RWPE1 (cell line): ENCODE data around the gene RRP36.

Experiments used
- CTCF ChIA-PET: fragments of 350-600 bp; sonication (Branson Sonifier 250); formaldehyde crosslinking; extraction: SDS; loops from one replicate; lab custom pipeline; 2021; lab: Yijun Ruan, JAX
- POLR2A ChIA-PET: fragments of 400-600 bp; formaldehyde crosslinking; extraction: SDS; loops from one replicate; lab custom pipeline; 2020; ENCODE audit warnings: antibody characterized with exemption; ENCODE audit not compliant: low non-redundant PET; lab: Yijun Ruan, JAX
- DNase-seq: peaks from one replicate; pipeline ENCODE4 v3.0.0; 2012; ENCODE audit warnings: low spot score
- H3K27ac ChIP-seq: fragments of 450-650 bp; 2 replicates; pipeline ENCODE4 v1.5.1; 2017
- TF ChIP-seq, protein P1 (sequence below): fragments of 450-650 bp; conservative IDR thresholded peaks from 2 replicates; pipeline ENCODE4 v1.5.1; 2017; ENCODE audit warnings: low read depth, mild to moderate bottlenecking

Gene RRP36

DNA sequence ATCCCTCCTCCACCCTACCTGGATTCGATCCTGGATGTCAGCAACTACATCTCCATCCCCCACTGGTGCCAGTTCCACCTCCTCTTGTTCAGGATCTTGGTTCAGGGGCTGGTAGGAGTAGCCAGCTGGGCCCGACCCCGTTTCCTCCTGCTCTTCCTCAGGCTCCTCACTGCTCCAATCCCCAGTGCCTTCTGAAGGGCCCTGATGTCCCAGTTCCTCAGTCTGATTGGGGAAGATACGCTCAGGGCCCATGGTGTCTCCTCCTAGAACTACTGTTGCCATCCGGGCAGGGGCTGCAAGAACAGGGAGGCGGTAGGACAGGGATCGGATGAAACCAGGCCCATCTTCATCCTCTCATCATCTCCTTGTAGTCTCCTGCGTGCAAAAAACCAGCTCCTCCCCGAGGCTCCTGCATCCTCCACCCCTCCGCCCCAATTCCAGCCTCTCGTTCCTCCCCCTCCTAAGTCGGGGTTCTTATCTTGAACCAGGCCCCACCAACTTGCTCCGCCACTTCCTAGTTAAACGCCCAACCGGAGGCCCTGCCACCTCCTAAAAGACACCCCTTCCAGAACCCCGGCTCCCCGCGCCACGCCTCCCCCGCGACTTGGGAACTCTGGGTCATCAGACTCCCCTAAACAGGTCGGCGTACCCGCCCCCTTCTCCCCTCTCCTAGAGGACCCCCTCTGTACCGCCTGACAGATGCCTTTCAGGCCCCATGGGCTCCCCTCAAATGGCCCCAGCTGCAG, 8.2 kb upstream of the RRP36 start:
- H3K27ac ChIP-seq, result peak overlapping the region; percentile 78
- DNase-seq, result no peak
- POLR2A ChIA-PET, result interaction anchor here (0.5 to 1.7 kb wide), 3 partner anchors 10 to 29 kb away, joined by 3 to 4 read pairs (median 3); partner anchors contain the start of gene PPP2R5D
- TF ChIP-seq, protein P1, sequence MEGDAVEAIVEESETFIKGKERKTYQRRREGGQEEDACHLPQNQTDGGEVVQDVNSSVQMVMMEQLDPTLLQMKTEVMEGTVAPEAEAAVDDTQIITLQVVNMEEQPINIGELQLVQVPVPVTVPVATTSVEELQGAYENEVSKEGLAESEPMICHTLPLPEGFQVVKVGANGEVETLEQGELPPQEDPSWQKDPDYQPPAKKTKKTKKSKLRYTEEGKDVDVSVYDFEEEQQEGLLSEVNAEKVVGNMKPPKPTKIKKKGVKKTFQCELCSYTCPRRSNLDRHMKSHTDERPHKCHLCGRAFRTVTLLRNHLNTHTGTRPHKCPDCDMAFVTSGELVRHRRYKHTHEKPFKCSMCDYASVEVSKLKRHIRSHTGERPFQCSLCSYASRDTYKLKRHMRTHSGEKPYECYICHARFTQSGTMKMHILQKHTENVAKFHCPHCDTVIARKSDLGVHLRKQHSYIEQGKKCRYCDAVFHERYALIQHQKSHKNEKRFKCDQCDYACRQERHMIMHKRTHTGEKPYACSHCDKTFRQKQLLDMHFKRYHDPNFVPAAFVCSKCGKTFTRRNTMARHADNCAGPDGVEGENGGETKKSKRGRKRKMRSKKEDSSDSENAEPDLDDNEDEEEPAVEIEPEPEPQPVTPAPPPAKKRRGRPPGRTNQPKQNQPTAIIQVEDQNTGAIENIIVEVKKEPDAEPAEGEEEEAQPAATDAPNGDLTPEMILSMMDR, result no peak
- CTCF ChIA-PET, result interaction anchor here (0.5 kb wide), 1 partner anchor 18 kb away, joined by 3 read pairs; no protein-coding TSS in a partner anchor

DNA sequence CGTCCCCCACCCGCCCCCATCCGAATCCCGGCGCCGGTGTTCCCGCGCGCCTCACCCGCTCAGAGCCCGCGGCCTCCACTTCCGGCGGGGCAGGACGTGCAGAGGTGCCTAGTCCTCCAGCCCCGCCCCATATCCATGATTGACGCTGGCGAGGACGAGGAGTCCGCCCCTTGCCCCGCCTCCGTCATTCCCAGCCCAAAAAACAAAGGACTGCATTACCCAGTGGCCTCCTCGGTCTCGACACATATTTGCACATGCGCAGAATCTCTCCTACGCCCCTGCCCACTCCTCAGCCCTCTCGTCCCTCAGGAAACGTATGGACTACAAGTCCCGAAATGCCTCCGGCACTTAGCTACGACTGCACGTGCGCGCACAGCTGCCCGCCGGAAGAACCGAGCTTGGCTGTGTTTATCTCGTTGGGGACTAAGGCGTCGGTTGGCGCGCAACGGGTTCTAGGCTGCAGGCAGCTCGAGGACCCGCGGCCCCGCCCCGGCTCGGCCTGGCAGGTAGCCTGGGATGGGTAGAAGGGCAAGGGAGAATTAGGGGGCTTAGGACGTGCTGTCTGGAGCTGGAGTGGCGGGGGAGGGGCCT, 7.5 kb upstream of the RRP36 start, which contains the start of the genes KLHDC3 and MEA1:
TSS of gene KLHDC3 (plus strand) at position 407 of the 591 bp plus-strand sequence. CDS start 2,944 bp downstream, outside the sequence.
TSS of gene MEA1 (minus strand) at position 104 of the 591 bp plus-strand sequence. CDS start 133 bp downstream, outside the sequence.
- H3K27ac ChIP-seq, result peak within 1 kb of the TSS; percentile 78

DNA sequence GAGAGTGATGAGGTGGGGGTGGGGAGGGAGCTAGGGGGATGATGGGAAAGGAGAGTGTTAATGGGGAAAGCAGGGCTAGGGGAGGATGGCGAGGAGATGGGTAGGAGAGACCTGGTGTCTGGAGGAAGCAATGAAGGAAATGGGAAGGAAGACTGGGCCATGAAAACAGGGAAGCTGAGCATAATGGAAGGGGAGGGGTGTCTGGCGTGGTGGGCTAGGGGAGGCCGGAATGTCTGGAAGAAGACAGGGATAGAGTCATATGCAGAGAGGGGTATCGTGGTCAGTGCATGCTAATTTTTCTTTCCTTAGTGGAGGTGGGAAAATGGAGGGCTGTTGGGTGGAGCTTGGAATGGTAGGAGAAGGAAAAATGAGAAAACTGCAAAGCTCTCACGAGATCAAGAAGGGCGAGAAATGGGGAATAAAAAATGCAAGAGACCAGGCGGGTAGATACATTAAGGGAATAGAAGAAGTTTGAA, 7.0 kb upstream of the RRP36 start:
- H3K27ac ChIP-seq, result peak overlapping the region; percentile 78
- DNase-seq, result peak; percentile 26
- POLR2A ChIA-PET, result interaction anchor here (0.9 kb wide), 1 partner anchor 35 kb away, joined by 4 read pairs; the partner anchor contains the start of gene PEX6
- TF ChIP-seq, protein P1, result no peak
- CTCF ChIA-PET, result no interaction called here

More for the DNA sequence above, 7.5 kb upstream of the RRP36 start, which contains the start of the genes KLHDC3 and MEA1:
- DNase-seq, result peak; percentile 99
- CTCF ChIA-PET, result no interaction called here
- TF ChIP-seq, protein P1, result no peak
- POLR2A ChIA-PET, result interaction anchor here (0.6 to 1.7 kb wide), 3 partner anchors 22 to 35 kb away, joined by 3 to 4 read pairs (median 4); partner anchors contain the start of genes PEX6 and PPP2R5D

DNA sequence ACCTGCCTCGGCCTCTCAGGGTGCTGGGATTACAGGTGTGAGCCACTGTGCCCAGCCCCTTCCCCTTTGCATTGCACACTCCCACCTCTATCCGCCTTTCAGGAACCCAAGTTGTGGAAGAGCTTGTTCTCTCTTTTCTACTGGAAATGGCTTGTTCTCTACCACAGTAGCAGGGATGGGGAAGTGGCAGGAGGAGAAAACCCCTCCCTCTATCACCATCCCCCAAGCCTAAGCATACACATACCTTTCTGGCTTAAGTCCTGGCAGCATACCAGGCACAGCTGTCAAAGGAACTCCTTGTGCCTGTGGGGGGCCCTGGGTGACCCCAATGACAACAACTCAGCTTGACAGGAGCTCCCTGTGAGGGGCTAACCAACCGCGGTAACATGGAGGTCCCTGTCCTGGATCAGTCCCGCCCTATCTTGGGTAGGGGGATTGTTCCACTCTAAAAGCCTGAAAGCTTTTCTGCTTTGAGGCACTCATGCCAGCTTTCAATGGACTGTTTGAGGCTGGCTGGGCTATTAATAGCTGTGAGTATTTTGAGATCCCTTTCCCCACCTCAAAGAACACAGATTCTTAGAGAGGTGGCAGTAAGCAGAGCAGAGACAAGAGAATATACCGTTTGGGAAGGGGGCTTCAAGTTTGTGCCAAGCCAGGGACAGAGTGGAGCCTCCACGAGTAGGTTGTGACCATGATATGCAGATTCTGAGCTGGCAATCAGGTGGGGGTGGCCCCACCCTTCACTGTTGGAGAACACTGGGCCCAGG, 5.1 kb upstream of the RRP36 start:
- ChIA-PET CTCF (interaction anchor here (0.6 kb wide), 1 partner anchor 355 kb away, joined by 4 read pairs; no protein-coding TSS in a partner anchor), POLR2A (no interaction called here)
- no peak for DNase-seq
- peak overlapping the region; percentile 40 for H3K27ac ChIP-seq
- TF ChIP-seq, protein P1, result no peak

DNA sequence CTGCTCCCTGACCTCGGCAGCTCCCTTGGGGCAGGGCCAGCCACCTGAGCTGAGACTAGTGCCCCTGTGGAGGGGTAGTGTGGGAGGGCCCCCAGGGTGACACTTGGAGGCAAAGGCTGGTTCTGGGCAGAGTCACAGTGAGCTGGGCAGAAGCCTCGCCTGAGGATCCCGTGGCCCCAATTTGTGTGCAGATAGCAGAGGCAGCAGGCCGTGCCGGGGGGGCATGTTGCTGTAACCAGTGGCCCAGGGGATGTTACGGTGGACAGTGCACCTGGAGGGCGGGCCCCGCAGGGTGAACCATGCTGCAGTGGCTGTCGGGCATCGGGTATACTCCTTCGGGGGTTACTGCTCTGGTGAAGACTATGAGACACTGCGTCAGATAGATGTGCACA, 4.5 kb upstream of the RRP36 start:
- CTCF ChIA-PET, result no interaction called here
- no peak for DNase-seq
- peak overlapping the region; percentile 40 for H3K27ac ChIP-seq
- POLR2A ChIA-PET, result no interaction called here
- TF ChIP-seq, protein P1, result no peak
